ENCODE measurements around the gene RBBP8NL.

Gene RBBP8NL

DNA sequence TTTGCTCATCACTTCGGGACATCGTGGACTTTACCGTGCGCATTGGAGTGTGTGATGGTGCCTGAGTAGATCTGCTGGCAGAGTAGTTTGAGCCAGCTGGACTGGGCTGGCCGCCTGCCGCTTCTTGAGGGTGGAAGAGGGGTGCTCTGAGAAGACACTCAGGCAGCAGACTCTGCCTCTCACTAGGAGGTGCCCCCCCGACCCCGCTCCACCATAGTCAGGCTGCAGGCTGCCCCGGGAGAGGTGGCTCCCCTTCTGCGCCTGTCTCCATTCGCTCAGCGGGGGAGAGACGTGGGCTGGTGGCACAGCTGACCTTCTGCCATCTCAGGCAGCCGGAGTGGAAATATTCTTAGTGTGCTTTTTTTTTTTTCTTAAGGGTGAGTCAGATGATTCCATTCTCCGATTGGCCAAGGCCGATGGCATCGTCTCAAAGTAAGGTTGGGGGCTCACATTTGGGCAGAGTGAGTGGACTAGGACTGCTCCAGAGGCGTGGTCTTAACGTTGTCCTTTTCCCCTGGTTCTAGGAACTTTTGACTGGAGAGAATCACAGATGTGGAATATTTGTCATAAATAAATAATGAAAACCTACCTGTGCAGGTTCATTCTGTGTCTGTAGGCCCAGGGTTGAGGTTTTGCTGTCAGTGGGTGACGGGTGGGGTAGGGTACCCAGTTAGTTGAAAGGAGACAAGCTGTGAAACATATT is 39.3 kb downstream of the RBBP8NL start:
- Histone ChIP-seq H3K27ac (ENCODE audit: low read length) (no peak overlapping the region), H3K4me3 (ENCODE audit: low read length in 2 of 2) (peak overlapping the region; percentile 95), H3K9ac (ENCODE audit: low read length in 2 of 2) (peak overlapping the region in 1 of 2 donors; percentile 91), H3K4me1 (ENCODE audit: control insufficient read depth, insufficient read depth, low read length) (peaks cover 20% of the 10 kb centered on the region), H3K9me3 (ENCODE audit: control insufficient read depth in 2 of 2, low read length in 2 of 2) (no peaks in the 10 kb centered on the region), H3K36me3 (ENCODE audit: control insufficient read depth in 2 of 2, insufficient read depth in 2 of 2, low read length in 2 of 2) (peaks cover 15 to 28% of the 10 kb centered on the region in 2 donors), H3K27me3 (ENCODE audit: control insufficient read depth in 1 of 2, insufficient read depth in 2 of 2, low read length in 2 of 2) (no peaks in the 10 kb centered on the region)

DNA sequence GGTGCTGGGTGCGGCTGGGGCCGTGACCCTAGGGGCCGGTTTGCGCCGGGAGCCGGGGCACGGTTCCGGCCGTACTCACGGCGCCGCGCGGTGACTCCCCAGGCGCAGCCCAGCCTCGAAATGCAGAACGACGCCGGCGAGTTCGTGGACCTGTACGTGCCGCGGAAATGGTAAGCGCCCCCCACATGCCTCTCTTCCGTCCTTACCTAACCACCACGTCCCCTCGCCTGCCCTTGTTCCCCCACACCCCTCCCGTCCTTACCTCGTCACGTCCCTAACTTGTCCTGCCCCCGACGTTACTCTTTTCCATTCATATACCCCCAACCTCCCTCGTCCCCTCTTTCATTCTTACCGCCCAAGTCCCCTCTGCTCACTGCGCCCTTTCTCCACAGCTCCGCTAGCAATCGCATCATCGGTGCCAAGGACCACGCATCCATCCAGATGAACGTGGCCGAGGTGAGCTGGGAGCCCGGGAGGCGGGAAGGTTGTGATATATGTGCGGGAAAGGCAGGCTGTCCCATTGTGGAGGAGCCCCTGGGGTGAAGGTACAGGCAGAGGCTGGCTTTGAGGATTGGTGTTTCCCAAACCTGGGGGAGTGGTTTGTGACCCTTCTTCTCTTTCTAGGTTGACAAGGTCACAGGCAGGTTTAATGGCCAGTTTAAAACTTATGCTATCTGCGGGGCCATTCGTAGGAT is 40.0 kb downstream of the RBBP8NL start:
- Histone ChIP-seq H3K9ac (ENCODE audit: low read length in 2 of 2) (peak overlapping the region; percentile 78 to 91), H3K36me3 (ENCODE audit: control insufficient read depth in 2 of 2, insufficient read depth in 2 of 2, low read length in 2 of 2) (peaks cover 10 to 26% of the 10 kb centered on the region in 2 donors), H3K9me3 (ENCODE audit: control insufficient read depth in 2 of 2, low read length in 2 of 2) (no peaks in the 10 kb centered on the region), H3K4me3 (ENCODE audit: low read length in 2 of 2) (peak overlapping the region; percentile 95), H3K27me3 (ENCODE audit: control insufficient read depth in 1 of 2, insufficient read depth in 2 of 2, low read length in 2 of 2) (no peaks in the 10 kb centered on the region), H3K4me1 (ENCODE audit: control insufficient read depth, insufficient read depth, low read length) (peaks cover 23% of the 10 kb centered on the region), H3K27ac (ENCODE audit: low read length) (peak overlapping the region; percentile 85)

DNA sequence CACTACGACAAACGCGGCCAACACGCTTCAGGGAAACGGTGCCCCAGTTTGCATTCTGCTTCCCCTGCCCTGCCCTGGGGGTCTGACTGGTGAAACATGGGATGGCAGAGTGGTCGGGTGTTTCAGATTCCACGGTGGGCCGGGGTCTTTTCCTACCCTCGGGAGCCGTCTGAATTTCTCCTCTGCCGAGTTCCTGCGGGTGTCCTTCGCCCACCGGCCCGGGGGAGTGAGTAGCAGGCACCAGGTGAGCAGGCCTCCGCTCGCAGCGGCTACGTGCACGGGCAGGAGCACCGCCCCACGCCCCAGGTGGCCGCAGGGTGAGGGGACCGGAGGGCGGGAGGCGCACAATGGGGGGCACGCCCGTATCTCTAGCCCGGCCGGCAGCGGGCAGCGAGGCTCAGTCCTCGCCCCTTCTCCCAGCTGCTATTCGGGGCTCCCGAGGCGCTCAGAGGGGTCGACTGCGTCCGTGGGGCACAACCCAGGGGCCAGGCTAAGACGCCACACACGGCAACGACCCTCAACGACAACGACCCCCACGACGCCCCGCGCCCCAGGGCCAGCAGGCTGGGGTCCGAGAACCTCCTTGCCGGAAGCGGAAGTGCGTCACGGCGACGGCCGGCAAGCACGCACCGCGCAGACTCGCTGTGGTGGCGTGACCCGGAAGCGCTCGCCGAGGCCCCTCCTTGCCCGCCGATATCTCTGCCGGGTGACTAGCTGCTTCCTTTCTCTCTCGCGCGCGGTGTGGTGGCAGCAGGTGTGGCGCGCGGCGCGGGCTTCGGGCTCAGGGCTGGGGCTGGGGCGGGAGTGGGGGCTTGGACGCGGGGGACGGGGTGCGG is 40.7 kb downstream of the RBBP8NL start, which contains the start of gene RPS21:
RPS21 (plus strand) TSS at position 721 of the 836 bp plus-strand sequence. CDS start 236 bp downstream, outside the sequence.
- Histone ChIP-seq H3K36me3 (ENCODE audit: control insufficient read depth in 2 of 2, insufficient read depth in 2 of 2, low read length in 2 of 2) (peaks cover 10 to 25% of the 10 kb centered on the region in 2 donors), H3K4me3 (ENCODE audit: low read length in 2 of 2) (peak within 1 kb of the TSS; percentile 95), H3K27ac (ENCODE audit: low read length) (peak within 1 kb of the TSS; percentile 85), H3K27me3 (ENCODE audit: control insufficient read depth in 1 of 2, insufficient read depth in 2 of 2, low read length in 2 of 2) (no peaks in the 10 kb centered on the region), H3K9me3 (ENCODE audit: control insufficient read depth in 2 of 2, low read length in 2 of 2) (no peaks in the 10 kb centered on the region), H3K9ac (ENCODE audit: low read length in 2 of 2) (peak within 1 kb of the TSS; percentile 93), H3K4me1 (ENCODE audit: control insufficient read depth, insufficient read depth, low read length) (peaks cover 26% of the 10 kb centered on the region)

DNA sequence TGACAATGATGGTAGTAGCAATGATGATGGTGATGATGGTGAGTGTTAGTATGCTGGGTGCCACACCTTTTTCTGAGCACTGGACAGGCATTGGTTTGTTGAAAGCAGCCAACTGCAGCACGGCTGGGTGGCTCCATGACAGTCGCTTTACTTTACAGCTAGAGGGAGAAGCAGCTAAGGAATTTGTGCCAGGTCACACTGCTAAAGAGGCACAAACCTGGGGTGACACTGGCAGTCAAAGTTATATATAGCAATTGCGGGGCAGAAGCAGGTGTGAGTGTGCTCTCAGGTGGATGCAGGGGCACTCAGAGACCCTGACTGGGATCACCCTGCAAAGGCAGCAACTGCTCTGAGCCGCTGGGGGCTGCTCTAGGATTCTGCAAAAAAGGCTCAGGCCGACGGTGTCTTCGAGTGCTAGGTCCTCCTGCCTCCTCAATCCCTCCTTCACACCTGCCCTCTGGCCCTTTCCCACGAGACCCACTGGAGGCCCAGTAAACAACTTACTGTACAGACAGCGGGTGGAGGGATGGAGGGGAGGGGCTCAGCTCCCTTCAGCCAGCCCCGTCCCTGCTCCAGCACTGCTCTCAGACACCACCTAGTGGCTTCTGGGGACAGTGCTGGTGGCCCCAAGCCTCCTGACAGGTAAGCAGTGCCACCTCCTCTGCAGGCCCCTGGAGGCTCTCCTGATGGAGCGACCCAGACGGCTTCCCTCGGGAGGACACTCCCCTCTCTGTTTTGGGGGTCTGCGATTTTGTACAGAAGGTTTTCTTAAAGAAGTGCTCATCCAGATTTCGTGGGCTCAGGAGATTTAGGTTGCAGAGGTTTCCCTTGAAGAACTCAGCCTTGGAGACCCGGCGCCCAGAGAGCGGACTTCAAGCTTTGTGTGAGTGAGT is 44.8 kb downstream of the RBBP8NL start:
- Histone ChIP-seq H3K36me3 (ENCODE audit: control insufficient read depth in 2 of 2, insufficient read depth in 2 of 2, low read length in 2 of 2) (no peaks in the 10 kb centered on the region), H3K4me3 (ENCODE audit: low read length in 2 of 2) (no peak overlapping the region), H3K4me1 (ENCODE audit: control insufficient read depth, insufficient read depth, low read length) (peaks cover 48% of the 10 kb centered on the region), H3K27ac (ENCODE audit: low read length) (no peak overlapping the region), H3K9me3 (ENCODE audit: control insufficient read depth in 2 of 2, low read length in 2 of 2) (no peaks in the 10 kb centered on the region), H3K9ac (ENCODE audit: low read length in 2 of 2) (no peak overlapping the region), H3K27me3 (ENCODE audit: control insufficient read depth in 1 of 2, insufficient read depth in 2 of 2, low read length in 2 of 2) (no peaks in the 10 kb centered on the region)

DNA sequence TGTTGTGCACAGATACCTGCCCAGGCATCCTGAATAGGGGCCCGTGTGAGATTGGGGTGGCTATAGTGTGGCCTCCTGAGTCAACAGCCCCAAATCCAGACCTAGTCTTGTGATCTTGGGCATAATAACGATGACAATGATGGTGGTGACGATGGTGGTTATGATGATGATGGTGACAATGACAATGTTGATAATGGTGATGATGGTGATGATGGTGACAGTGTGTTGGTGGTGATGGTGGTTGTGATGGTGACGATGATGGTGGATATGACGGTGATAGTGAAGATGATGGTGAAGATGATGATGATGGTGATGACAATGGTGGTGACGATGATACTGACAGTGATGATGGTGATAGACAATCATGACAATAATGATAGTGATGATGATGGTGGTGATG is 45.5 kb downstream of the RBBP8NL start:
- H3K4me1 ChIP-seq (ENCODE audit: control insufficient read depth, insufficient read depth, low read length) = peaks cover 52% of the 10 kb centered on the region
- H3K27me3 ChIP-seq (ENCODE audit: control insufficient read depth in 1 of 2, insufficient read depth in 2 of 2, low read length in 2 of 2) = no peaks in the 10 kb centered on the region
- no peak overlapping the region for H3K4me3 ChIP-seq (ENCODE audit: low read length in 2 of 2)
- no peaks in the 10 kb centered on the region for H3K9me3 ChIP-seq (ENCODE audit: control insufficient read depth in 2 of 2, low read length in 2 of 2)
- H3K27ac ChIP-seq (ENCODE audit: low read length) = peak overlapping the region; percentile 53
- H3K36me3 ChIP-seq (ENCODE audit: control insufficient read depth in 2 of 2, insufficient read depth in 2 of 2, low read length in 2 of 2) = no peaks in the 10 kb centered on the region
- H3K9ac ChIP-seq (ENCODE audit: low read length in 2 of 2) = no peak overlapping the region

DNA sequence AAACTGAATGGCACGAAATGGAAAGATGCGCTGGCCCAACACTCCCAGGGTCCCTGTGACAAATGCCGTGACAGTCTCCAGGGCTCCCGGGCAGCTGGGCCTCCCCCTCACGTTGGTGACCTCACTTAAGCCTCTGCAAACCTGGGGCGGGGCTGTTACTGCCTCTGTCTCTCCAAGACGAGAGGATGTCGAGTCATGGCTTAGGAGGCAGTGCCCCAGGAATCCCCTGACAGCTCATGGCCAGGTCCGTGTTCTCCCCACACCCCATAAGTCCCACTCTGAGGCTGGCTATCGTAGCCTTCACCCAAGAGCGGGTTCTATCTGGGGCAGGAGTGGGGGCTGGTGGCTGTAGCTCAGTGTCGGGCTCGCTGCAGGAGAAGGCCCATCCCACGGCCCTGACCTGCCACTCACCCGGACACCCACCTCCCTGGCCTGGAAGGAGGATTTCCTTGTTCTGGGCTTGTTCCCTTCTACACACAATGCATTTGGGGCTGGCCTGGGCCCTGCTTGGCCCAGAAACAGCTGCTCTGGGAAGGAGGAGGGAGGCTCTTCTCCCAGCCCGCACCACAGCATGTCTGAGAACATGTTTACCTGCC is 46.0 kb downstream of the RBBP8NL start:
- Histone ChIP-seq H3K27ac (ENCODE audit: low read length) (peak overlapping the region; percentile 53), H3K4me1 (ENCODE audit: control insufficient read depth, insufficient read depth, low read length) (peaks cover 56% of the 10 kb centered on the region), H3K4me3 (ENCODE audit: low read length in 2 of 2) (no peak overlapping the region), H3K27me3 (ENCODE audit: control insufficient read depth in 1 of 2, insufficient read depth in 2 of 2, low read length in 2 of 2) (no peaks in the 10 kb centered on the region), H3K9ac (ENCODE audit: low read length in 2 of 2) (no peak overlapping the region), H3K36me3 (ENCODE audit: control insufficient read depth in 2 of 2, insufficient read depth in 2 of 2, low read length in 2 of 2) (no peaks in the 10 kb centered on the region), H3K9me3 (ENCODE audit: control insufficient read depth in 2 of 2, low read length in 2 of 2) (no peaks in the 10 kb centered on the region)

DNA sequence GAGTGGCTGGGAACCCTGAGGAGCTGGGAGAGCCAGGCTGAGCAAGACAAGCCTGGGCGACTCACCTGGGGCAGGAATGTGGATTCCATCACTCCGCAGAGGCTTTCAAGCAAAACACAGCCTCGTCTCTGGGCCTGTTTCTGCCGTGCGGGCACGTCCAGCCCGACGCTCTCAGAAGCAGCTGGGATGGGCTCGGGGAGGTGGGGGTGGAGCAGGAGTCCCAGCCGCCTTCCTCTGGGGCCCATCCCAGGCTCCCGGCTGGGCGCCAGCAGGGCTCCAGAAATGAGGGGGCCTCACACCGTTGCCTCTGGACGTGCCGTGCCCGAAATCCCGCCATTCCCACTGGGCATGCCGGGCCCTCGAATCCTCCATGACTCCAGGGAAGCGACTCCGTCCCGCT is 49.1 kb downstream of the RBBP8NL start:
- Histone ChIP-seq H3K27ac (ENCODE audit: low read length) (peak overlapping the region; percentile 95), H3K36me3 (ENCODE audit: control insufficient read depth in 2 of 2, insufficient read depth in 2 of 2, low read length in 2 of 2) (no peaks in the 10 kb centered on the region), H3K4me1 (ENCODE audit: control insufficient read depth, insufficient read depth, low read length) (peaks cover 76% of the 10 kb centered on the region), H3K4me3 (ENCODE audit: low read length in 2 of 2) (peak overlapping the region in 1 of 2 donors; percentile 29), H3K9me3 (ENCODE audit: control insufficient read depth in 2 of 2, low read length in 2 of 2) (no peaks in the 10 kb centered on the region), H3K27me3 (ENCODE audit: control insufficient read depth in 1 of 2, insufficient read depth in 2 of 2, low read length in 2 of 2) (no peaks in the 10 kb centered on the region), H3K9ac (ENCODE audit: low read length in 2 of 2) (no peak overlapping the region)

DNA sequence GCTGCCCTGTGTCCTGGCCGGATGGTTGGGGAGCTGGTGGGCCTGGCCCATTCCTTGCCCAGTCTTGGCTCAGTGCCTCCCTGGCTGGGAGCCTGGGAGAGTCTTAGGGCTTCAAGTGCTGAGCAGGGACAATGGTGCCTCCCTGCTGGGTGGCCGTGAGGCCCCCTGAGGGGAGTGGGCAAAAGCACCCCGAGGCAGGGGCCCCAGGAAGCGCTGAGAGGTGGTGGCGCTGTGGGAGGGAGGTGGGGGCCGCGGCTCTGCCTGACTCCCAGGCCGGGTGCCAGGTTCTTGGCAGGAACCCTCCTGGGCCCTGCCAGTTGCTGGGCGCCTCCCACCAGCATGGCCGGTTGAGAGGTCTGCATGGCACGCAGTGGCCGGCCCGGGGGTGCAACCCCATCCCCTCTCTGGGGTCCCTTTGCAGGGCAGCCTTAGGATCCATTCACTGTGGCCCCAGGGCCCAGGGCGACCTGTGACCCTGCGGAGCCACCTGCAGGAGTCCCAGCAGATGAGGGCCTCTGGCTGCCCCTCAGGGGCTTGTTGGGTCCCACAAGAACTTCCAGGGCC is 49.6 kb downstream of the RBBP8NL start:
- Histone ChIP-seq H3K4me1 (ENCODE audit: control insufficient read depth, insufficient read depth, low read length) (peaks cover 81% of the 10 kb centered on the region), H3K9ac (ENCODE audit: low read length in 2 of 2) (peak overlapping the region; percentile 19 to 47), H3K27me3 (ENCODE audit: control insufficient read depth in 1 of 2, insufficient read depth in 2 of 2, low read length in 2 of 2) (no peaks in the 10 kb centered on the region), H3K36me3 (ENCODE audit: control insufficient read depth in 2 of 2, insufficient read depth in 2 of 2, low read length in 2 of 2) (no peaks in the 10 kb centered on the region), H3K4me3 (ENCODE audit: low read length in 2 of 2) (peak overlapping the region in 1 of 2 donors; percentile 29), H3K9me3 (ENCODE audit: control insufficient read depth in 2 of 2, low read length in 2 of 2) (no peaks in the 10 kb centered on the region), H3K27ac (ENCODE audit: low read length) (peak overlapping the region; percentile 95)

DNA sequence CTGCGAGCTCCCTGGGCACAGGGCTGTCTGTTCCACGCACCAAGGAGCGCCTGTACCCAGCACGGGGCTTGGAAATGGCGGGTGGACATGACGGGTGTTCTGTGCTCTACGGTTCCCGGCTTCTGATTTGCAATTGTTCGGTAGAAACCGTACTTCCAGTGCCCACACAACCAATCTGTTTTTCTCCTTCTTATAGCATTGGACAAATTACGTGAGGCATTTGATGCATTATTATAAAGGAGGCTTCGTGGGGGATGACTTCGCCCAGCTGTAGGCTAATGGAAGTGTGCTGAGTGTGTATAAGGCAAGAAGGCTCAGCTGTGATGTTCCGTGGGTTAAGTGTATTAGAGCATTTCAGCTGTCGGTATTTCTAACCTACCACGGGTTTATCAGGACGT is 50.3 kb downstream of the RBBP8NL start:
- Histone ChIP-seq H3K27me3 (ENCODE audit: control insufficient read depth in 1 of 2, insufficient read depth in 2 of 2, low read length in 2 of 2) (no peaks in the 10 kb centered on the region), H3K36me3 (ENCODE audit: control insufficient read depth in 2 of 2, insufficient read depth in 2 of 2, low read length in 2 of 2) (no peaks in the 10 kb centered on the region), H3K9ac (ENCODE audit: low read length in 2 of 2) (peak overlapping the region; percentile 19 to 47), H3K4me1 (ENCODE audit: control insufficient read depth, insufficient read depth, low read length) (peaks cover 80% of the 10 kb centered on the region), H3K27ac (ENCODE audit: low read length) (peak overlapping the region; percentile 95), H3K4me3 (ENCODE audit: low read length in 2 of 2) (peak overlapping the region in 1 of 2 donors; percentile 8), H3K9me3 (ENCODE audit: control insufficient read depth in 2 of 2, low read length in 2 of 2) (no peaks in the 10 kb centered on the region)

Data from stomach smooth muscle (tissue), 2 donors.